ENCODE measurements around the gene PCDH11Y. TPM values are rescaled to one million over a fixed set of nuclear protein-coding genes. Genes with fewer than 3 reads are reported as not detected.
"Not testable (repeated sequence)": the region's sequence is repeated elsewhere in the genome, so short reads cannot be mapped to it uniquely, and the experiment has no call there.

PCDH11Y gene
- total and polyA plus RNA-seq, 7 donors: under 0.01 to 1.4 (median 0.68) TPM; not detected in 3

DNA sequence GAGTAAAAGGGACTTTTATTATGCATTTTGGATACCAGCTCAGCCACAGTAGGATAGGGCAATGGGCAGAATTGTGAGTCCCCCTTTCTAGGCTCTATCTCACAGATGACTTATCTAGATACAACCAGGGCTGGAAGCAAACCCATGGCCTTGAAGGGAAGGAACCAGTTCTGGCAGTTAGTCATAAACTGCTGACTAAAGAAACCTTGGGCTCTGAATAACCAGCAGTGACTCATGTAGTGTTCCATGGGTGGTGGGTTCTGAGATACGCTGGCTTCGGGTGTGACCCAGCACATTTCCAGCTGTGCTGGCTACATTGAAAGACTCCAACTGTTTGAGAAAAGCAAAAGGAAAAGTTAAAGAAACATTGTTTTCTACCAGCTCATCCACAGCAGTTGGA lies 679.2 kb downstream of the PCDH11Y start:
- WGBS, 2 donors: 79 to 94% methylated on average over 2 of the region's 2 CpGs
- H3K27ac ChIP-seq; H3K27me3 ChIP-seq; H3K36me3 ChIP-seq; H3K9me3 ChIP-seq; H3K4me3 ChIP-seq; H3K4me1 ChIP-seq; DNase-seq; intact Hi-C loops (cut with DNase I): not testable (repeated sequence)

- H3K27me3 ChIP-seq; H3K4me3 ChIP-seq; H3K27ac ChIP-seq; H3K9me3 ChIP-seq; intact Hi-C loops (cut with DNase I); DNase-seq; H3K4me1 ChIP-seq; H3K36me3 ChIP-seq: not testable (repeated sequence)
- 93 to 96% methylated on average over 5 of the region's 5 CpGs for WGBS, 2 donors
These were observed 708.6 kb downstream of the PCDH11Y start for GRCh38 chrY:5708727-5709126.

- not testable (repeated sequence) for DNase-seq
- 67% methylated on average over 1 of the region's 1 CpG; no CpG with 5 or more reads in 1 of the 2 donors for WGBS, 2 donors
These were observed 709.8 kb downstream of the PCDH11Y start for GRCh38 chrY:5709788-5710381.

GRCh38 chrY:5761403-5761802 lies 761.3 kb downstream of the PCDH11Y start:
- intact Hi-C loops (cut with DNase I); H3K4me3 ChIP-seq; H3K27ac ChIP-seq; DNase-seq; H3K4me1 ChIP-seq; H3K27me3 ChIP-seq; H3K36me3 ChIP-seq; H3K9me3 ChIP-seq: not testable (repeated sequence)
- 44 to 64% methylated on average over 2 of the region's 3 CpGs for WGBS, 2 donors

More at GRCh38 chrY:5709788-5710381, 709.8 kb downstream of the PCDH11Y start:
- intact Hi-C loops (cut with DNase I); H3K36me3 ChIP-seq; H3K4me1 ChIP-seq; H3K9me3 ChIP-seq; H3K27ac ChIP-seq; H3K4me3 ChIP-seq; H3K27me3 ChIP-seq: not testable (repeated sequence)

DNA sequence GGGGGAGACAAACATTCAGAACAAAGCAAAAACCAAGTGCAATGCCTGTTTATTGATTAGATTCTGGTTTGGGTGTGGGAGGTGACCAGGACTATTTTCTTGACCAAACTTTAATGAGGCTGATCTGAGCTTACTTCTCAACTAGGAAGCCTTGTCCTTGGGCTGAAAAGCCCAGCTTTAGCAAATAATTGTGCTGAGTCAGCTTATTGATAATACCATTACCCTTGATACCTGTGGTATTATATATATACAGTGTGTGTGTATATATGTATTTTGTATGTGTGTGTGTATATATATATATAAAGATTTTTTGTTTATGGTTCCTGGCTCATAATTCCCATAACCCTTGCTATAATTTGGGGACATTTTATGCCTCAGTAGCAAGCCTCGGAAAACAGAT lies 776.4 kb downstream of the PCDH11Y start:
- intact Hi-C loops (cut with DNase I); H3K36me3 ChIP-seq; H3K4me1 ChIP-seq; H3K27me3 ChIP-seq; H3K4me3 ChIP-seq; H3K27ac ChIP-seq; H3K9me3 ChIP-seq; DNase-seq: not testable (repeated sequence)
- 100% methylated on average over 1 of the region's 1 CpG; no CpG with 5 or more reads in 1 of the 2 donors for WGBS, 2 donors

Small RNA genes within 50 kb of the gene (small RNA-seq; reads per million reads assigned to genes)
- gene RNU2-57P (0 reads per million in 3 donors), gene SNX3P1Y (0 reads per million in 3 donors)
